Prostate gland (tissue), 2 donors: ENCODE data around the gene FRMD3. TPM values are rescaled to one million over a fixed set of nuclear protein-coding genes. Genes with fewer than 3 reads are reported as not detected.

ENCODE experiments used
- DNase-seq: peaks from one replicate; pipeline ENCODE4 v3.0.0-alpha.2; 2019; ENCODE audit warnings: low spot score
- H3K27ac ChIP-seq, 2 donors: fragments of 200-600 bp; sonication (generic); 2 replicates each; pipeline ENCODE4 v1.5.1; 2017 to 2019
- H3K27me3 ChIP-seq: fragments of 200-600 bp; sonication (generic); replicated peaks from 2 replicates; pipeline ENCODE4 v1.5.1; 2019; ENCODE audit not compliant: insufficient read depth
- H3K36me3 ChIP-seq, 2 donors: fragments of 200-600 bp; sonication (generic); 1 replicate in 1 of 2; 2 replicates in 1 of 2; pipeline versions ENCODE4 v1.5.1 to v1.8.1; 2017 to 2019
- H3K4me1 ChIP-seq: fragments of 200-600 bp; sonication (generic); replicated peaks from 2 replicates; pipeline ENCODE4 v1.5.1; 2019
- H3K4me3 ChIP-seq, 2 donors: fragments of 200-600 bp; sonication (generic); 2 replicates each; pipeline ENCODE4 v1.5.1; 2017 to 2019
- H3K9me3 ChIP-seq: fragments of 200-600 bp; sonication (generic); 2 replicates; pipeline ENCODE4 v1.5.1; 2017
- POLR2A ChIP-seq: fragments of 450-650 bp; IDR thresholded peaks from one replicate; pipeline ENCODE4 v1.6.1; 2016; ENCODE audit warnings: antibody characterized with exemption, mild to moderate bottlenecking
- POLR2AphosphoS5 ChIP-seq: sonication (generic); formaldehyde crosslinking; IDR thresholded peaks from one replicate; pipeline ENCODE4 v1.6.1; 2017; ENCODE audit warnings: antibody characterized with exemption
- WGBS: methylation state at CpG from one replicate; pipeline ENCODE4 v1.1.5; 2018; 5-methylcytosine and 5-hydroxymethylcytosine counted together
- intact Hi-C: fragments of 100-400 bp; cut with DNase I; formaldehyde crosslinking; loops from one replicate; pipeline ENCODE4 v1.14.2; 2022
- total RNA-seq, 2 donors: library from RNA; depleted of rRNA; stranded (reverse); fragments of >200 nt; gene quantifications; one replicate each; pipeline ENCODE4 v1.1.0, GENCODE V29; 2016
- TF ChIP-seq, protein P1 (sequence below), 4 experiments: fragments of 200-600 bp in 2 of 4; fragments of 450-650 bp in 2 of 4; sonication (generic) in 2 of 4; IDR thresholded peaks; 1 replicate in 3 of 4; 2 replicates in 1 of 4; pipeline ENCODE4 v1.5.1; 2016 to 2019; ENCODE audit warnings: antibody characterized with exemption in 4 of 4, mild to moderate bottlenecking in 2 of 4, moderate library complexity in 2 of 4

The FRMD3 gene
- total RNA-seq, 2 donors from 2014 or later: 2.3 to 3.4 TPM

DNA sequence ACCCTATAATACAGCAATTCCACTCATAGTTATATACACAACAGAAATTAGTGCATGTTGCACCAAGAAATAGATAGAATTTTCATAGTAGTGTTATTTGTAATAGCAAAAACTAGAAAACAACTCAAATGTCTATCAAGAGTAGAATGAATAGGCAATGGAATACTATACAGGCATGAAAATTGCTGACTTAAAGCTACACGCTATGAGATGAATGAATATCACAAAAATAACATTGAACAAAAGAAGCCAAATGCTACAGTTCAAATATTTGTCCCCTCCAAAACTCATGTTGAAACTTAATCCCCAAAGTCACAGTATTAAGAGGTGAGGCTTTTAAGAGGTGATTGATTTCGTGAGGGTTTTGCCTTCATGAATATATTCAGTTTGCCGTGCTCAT lies 215.1 kb downstream of the FRMD3 start:
- Histone ChIP-seq H3K4me1 (no peaks in the 10 kb centered on the region), H3K27me3 (no peaks in the 10 kb centered on the region), H3K27ac (no peak overlapping the region), H3K9me3 (no peaks in the 10 kb centered on the region), H3K36me3 (no peaks in the 10 kb centered on the region), H3K4me3 (no peak overlapping the region)
- intact Hi-C loops: no loop called here
- WGBS: 95% methylated on average over 3 of the region's 3 CpGs
- TF ChIP-seq POLR2A (no peak), POLR2AphosphoS5 (no peak)
- TF ChIP-seq, protein P1, sequence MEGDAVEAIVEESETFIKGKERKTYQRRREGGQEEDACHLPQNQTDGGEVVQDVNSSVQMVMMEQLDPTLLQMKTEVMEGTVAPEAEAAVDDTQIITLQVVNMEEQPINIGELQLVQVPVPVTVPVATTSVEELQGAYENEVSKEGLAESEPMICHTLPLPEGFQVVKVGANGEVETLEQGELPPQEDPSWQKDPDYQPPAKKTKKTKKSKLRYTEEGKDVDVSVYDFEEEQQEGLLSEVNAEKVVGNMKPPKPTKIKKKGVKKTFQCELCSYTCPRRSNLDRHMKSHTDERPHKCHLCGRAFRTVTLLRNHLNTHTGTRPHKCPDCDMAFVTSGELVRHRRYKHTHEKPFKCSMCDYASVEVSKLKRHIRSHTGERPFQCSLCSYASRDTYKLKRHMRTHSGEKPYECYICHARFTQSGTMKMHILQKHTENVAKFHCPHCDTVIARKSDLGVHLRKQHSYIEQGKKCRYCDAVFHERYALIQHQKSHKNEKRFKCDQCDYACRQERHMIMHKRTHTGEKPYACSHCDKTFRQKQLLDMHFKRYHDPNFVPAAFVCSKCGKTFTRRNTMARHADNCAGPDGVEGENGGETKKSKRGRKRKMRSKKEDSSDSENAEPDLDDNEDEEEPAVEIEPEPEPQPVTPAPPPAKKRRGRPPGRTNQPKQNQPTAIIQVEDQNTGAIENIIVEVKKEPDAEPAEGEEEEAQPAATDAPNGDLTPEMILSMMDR (IDR thresholded peaks at IDR 0.05): no peak
- DNase-seq: no peak

DNA sequence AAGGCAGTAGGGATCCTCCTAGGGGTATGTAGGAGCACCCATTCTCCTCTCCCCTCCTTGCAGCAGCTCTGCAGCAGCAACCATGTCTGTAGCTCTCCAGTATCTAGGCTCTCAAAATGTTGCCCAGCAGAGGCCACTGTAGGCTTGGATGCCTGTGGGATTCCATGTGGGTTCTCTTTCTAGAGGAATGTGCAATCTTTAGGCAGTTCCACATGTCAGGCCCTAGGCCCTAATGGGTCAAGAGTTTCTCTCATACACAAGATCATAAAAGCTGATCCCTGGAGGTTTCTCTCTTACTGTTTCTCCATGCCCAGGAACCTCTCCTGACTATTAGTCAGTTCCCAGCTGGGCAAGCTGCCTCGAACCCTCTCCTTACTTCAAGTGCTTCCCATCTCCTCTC lies 215.8 kb downstream of the FRMD3 start:
- intact Hi-C loops: no loop called here
- no peaks in the 10 kb centered on the region for H3K36me3 ChIP-seq
- H3K27ac ChIP-seq: no peak overlapping the region
- H3K4me1 ChIP-seq: no peaks in the 10 kb centered on the region
- TF ChIP-seq, protein P1 (IDR thresholded peaks at IDR 0.05): no peak
- TF ChIP-seq POLR2AphosphoS5 (no peak), POLR2A (no peak)
- H3K9me3 ChIP-seq: no peaks in the 10 kb centered on the region
- H3K27me3 ChIP-seq: no peaks in the 10 kb centered on the region
- DNase-seq: no peak
- H3K4me3 ChIP-seq: no peak overlapping the region
- 88% methylated on average over 1 of the region's 1 CpG for WGBS

DNA sequence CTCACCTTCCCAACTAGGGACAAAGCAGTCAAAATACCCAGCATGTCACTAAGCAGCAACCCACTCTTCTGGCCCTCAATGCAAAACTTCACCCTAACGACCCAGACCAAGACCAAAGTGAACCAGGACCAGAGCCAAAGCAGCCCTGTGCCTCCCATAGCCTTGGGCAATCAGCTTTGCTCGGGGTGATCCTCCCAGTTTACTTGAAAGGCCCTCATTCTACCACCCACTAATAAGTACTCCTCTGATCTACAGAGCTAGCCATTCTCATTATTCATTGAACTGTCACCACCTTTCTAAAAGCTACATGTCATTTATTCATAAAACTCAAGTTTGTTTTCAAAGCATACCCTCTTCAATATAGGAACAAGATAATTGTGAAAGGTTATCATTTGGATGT lies 221.0 kb downstream of the FRMD3 start:
- Histone ChIP-seq H3K27ac (no peak overlapping the region), H3K4me3 (no peak overlapping the region), H3K4me1 (no peaks in the 10 kb centered on the region), H3K9me3 (no peaks in the 10 kb centered on the region), H3K27me3 (no peaks in the 10 kb centered on the region), H3K36me3 (no peaks in the 10 kb centered on the region)
- intact Hi-C loops: no loop called here
- TF ChIP-seq POLR2A: no peak
- no peak for TF ChIP-seq POLR2AphosphoS5
- TF ChIP-seq, protein P1 (IDR thresholded peaks at IDR 0.05): no peak
- 29% methylated on average over 2 of the region's 2 CpGs for WGBS
- DNase-seq: no peak

DNA sequence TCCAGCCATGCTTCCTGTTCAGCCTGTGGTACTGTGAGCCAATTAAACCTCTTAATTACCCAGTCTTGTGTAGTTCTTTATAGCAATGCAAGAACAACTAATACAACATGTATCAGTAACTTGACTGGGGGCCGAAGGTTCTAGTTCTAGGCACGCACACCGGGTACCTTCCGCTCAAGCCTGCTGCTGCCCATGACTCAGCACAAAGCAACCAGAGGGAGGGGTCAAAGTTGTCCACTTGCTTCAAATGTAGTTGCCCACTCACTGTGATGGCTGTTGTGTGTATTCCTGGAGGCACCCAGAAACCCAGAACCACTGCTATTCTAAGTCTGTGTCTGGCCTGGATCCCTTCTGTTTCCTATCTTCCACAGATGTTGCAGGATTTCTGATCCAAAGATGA lies 222.6 kb downstream of the FRMD3 start:
- TF ChIP-seq, protein P1 (IDR thresholded peaks at IDR 0.05): no peak
- TF ChIP-seq POLR2A (no peak), POLR2AphosphoS5 (no peak)
- DNase-seq: no peak
- Histone ChIP-seq H3K4me1 (no peaks in the 10 kb centered on the region), H3K27me3 (no peaks in the 10 kb centered on the region), H3K9me3 (no peaks in the 10 kb centered on the region), H3K27ac (no peak overlapping the region), H3K36me3 (no peaks in the 10 kb centered on the region), H3K4me3 (no peak overlapping the region)
- 98% methylated on average over 4 of the region's 4 CpGs for WGBS
- intact Hi-C loops: no loop called here

DNA sequence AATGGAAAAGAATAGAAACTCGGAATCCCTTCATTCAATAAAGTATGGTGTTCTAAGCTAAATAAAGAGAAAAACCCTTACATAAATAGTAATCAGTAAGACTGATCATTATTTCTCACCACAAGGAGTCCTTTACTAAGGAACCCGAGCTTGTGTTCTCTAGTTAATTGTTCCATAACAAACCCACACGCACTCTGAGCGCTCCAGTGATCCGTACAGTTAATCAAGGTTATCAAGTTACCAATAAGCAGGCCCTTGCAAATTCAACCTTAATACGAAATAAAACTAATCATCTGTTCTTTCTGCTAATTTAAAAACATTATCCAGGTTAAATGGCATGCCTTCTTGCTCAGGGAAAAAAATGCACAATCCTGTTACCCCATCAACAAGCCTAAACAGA lies 224.4 kb downstream of the FRMD3 start:
- no peak for TF ChIP-seq POLR2AphosphoS5
- TF ChIP-seq, protein P1 (IDR thresholded peaks at IDR 0.05): no peak
- intact Hi-C loops: no loop called here
- Histone ChIP-seq H3K4me1 (no peaks in the 10 kb centered on the region), H3K4me3 (no peak overlapping the region), H3K27ac (no peak overlapping the region), H3K9me3 (no peaks in the 10 kb centered on the region), H3K27me3 (no peaks in the 10 kb centered on the region), H3K36me3 (no peaks in the 10 kb centered on the region)
- DNase-seq: no peak
- WGBS: 73% methylated on average over 6 of the region's 6 CpGs
